Testis (tissue), 3 donors: Measurements from ENCODE around the gene SYTL4. TPM values are rescaled to one million over a fixed set of nuclear protein-coding genes. Genes with fewer than 3 reads are reported as not detected.
A peak's percentile ranks its signal among the peaks of the same experiment; 100 is the strongest.

Source experiments
- DNase-seq: peaks from one replicate; pipeline ENCODE4 v3.0.0-alpha.2; 2019
- H3K27ac ChIP-seq, 2 donors: fragments of 200-600 bp; sonication (generic); one replicate each; pipeline ENCODE4 v1.5.1; 2019
- H3K27me3 ChIP-seq: fragments of 200-600 bp; sonication (generic); one replicate; pipeline ENCODE4 v1.5.1; 2019
- H3K36me3 ChIP-seq: fragments of 200-600 bp; sonication (generic); one replicate; pipeline ENCODE4 v1.5.1; 2017; ENCODE audit warnings: low read depth; ENCODE audit errors: missing control alignments
- H3K4me1 ChIP-seq: fragments of 200-600 bp; sonication (generic); one replicate; pipeline ENCODE4 v1.5.1; 2019
- H3K4me3 ChIP-seq, 2 donors: fragments of 200-600 bp; sonication (generic); one replicate each; pipeline ENCODE4 v1.5.1; 2017 to 2019
- H3K9me3 ChIP-seq: fragments of 200-600 bp; sonication (generic); one replicate; pipeline ENCODE4 v1.5.1; 2017
- POLR2A ChIP-seq: fragments of 450-650 bp; IDR thresholded peaks from one replicate; pipeline ENCODE4 v1.6.1; 2017; ENCODE audit warnings: antibody characterized with exemption, mild to moderate bottlenecking, moderate library complexity
- WGBS, 2 donors: methylation state at CpG; one replicate each; pipeline ENCODE4 v1.1.5; 2018; 5-methylcytosine and 5-hydroxymethylcytosine counted together
- intact Hi-C: fragments of 100-400 bp; cut with DNase I; formaldehyde crosslinking; loops from one replicate; pipeline ENCODE4 v1.15.1; 2023; ENCODE audit warnings: low total_unique reads
- polyA plus RNA-seq: library from polyadenylated mRNA; stranded (reverse); fragments of 350-450 nt; fragmentation: Illumina TruSeq; extraction: RNeasy Lipid Tissue Mini Kit (QIAGEN cat#74804); gene quantifications from one replicate; pipeline ENCODE4 v1.2.3, GENCODE V29; 2014; ENCODE audit warnings: low read depth, low replicate concordance; ENCODE audit not compliant: insufficient read depth
- total RNA-seq, 2 donors: library from RNA; depleted of rRNA; stranded (reverse); fragments of >200 nt; gene quantifications; one replicate each; pipeline ENCODE4 v1.2.3, GENCODE V29; 2016
- TF ChIP-seq, protein P1 (sequence below), 3 experiments: fragments of 450-650 bp in 2 of 3; fragments of 200-600 bp in 1 of 3; sonication (generic) in 1 of 3; IDR thresholded peaks; one replicate each; pipeline ENCODE4 v1.5.1; 2016 to 2019; ENCODE audit warnings: antibody characterized with exemption in 3 of 3, mild to moderate bottlenecking in 2 of 3, moderate library complexity in 1 of 3

SYTL4 gene
- total and polyA plus RNA-seq, 3 donors from 2014 or later = 26.3 to 64.7 (median 51.4) TPM

DNA sequence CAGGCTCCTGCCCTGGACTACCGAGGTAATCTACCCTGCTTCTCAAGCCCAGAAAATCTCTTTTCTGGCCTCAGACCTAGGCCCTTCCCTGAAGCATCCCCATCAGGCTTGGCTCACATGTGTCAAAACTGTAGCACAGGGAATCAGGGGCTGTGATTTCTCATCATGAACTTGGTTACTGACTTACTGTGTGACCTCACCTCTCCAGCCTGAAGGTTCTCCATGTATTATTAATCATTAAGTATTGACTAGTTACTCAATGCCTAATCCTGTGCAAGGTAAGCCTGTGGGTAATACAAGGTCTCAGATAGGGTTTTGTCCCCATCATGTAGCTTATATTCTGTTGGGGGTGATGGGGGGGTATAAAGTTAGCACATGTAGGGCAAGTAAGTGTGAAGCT is 81.1 kb downstream of the SYTL4 start:
- intact Hi-C loops = no loop called here
- no peak overlapping the region for H3K4me3 ChIP-seq
- no peaks in the 10 kb centered on the region for H3K36me3 ChIP-seq
- no peaks in the 10 kb centered on the region for H3K4me1 ChIP-seq
- H3K27ac ChIP-seq = peak overlapping the region in 1 of 2 donors; percentile 83
- no peak for TF ChIP-seq POLR2A
- TF ChIP-seq, protein P1, sequence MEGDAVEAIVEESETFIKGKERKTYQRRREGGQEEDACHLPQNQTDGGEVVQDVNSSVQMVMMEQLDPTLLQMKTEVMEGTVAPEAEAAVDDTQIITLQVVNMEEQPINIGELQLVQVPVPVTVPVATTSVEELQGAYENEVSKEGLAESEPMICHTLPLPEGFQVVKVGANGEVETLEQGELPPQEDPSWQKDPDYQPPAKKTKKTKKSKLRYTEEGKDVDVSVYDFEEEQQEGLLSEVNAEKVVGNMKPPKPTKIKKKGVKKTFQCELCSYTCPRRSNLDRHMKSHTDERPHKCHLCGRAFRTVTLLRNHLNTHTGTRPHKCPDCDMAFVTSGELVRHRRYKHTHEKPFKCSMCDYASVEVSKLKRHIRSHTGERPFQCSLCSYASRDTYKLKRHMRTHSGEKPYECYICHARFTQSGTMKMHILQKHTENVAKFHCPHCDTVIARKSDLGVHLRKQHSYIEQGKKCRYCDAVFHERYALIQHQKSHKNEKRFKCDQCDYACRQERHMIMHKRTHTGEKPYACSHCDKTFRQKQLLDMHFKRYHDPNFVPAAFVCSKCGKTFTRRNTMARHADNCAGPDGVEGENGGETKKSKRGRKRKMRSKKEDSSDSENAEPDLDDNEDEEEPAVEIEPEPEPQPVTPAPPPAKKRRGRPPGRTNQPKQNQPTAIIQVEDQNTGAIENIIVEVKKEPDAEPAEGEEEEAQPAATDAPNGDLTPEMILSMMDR (IDR thresholded peaks at IDR 0.05) = no peak
- no peak for DNase-seq
- no peaks in the 10 kb centered on the region for H3K27me3 ChIP-seq
- WGBS, 2 donors = 88% methylated on average over 1 of the region's 1 CpG; no CpG with 5 or more reads in 1 of the 2 donors
- no peaks in the 10 kb centered on the region for H3K9me3 ChIP-seq

DNA sequence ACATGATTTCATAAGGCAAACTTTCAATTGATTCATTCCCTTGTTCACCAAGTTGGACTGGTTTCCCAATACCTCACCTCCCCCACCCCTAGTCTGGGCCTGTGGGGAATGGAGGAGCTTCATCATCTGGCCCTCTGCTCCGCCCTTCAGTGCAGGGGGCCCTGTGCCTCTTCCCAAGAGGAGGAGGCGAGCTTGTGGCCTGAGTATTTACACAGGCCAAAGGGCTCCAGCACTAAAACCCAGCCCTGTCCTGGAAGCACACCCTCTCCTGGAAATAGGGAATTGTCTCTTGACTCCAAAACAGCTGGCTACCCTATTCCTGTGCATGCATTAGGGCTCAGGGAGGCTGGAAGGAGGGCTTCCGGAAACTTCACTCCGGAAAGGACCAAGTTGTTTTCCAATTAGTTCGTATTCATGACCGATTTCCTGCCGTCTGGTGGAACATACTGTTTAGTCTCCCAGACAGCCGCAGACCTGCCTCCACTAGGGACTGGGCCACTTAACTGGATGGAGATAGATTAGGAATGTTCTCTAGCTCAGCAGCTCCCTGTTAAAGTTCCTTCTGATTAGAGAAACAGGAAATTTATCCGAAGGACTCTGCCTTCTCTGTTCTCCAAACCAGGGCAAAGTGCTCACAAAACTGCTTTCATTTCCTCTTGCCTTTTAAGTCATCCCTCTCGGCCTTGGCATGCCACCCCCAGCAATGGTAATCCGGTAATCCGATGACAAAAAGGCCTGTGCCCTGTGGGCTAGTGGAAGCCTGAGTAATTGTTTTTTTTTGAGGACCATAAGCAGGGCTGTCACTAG is 82.2 kb downstream of the SYTL4 start:
- Histone ChIP-seq H3K4me1 (no peaks in the 10 kb centered on the region), H3K27ac (peak overlapping the region; percentile 50 to 83), H3K36me3 (no peaks in the 10 kb centered on the region), H3K27me3 (no peaks in the 10 kb centered on the region), H3K4me3 (no peak overlapping the region), H3K9me3 (no peaks in the 10 kb centered on the region)
- TF ChIP-seq POLR2A = no peak
- TF ChIP-seq, protein P1 (IDR thresholded peaks at IDR 0.05) = no peak
- 28 to 40% methylated on average over 3 to 12 of the region's 12 CpGs for WGBS, 2 donors
- peak; percentile 59 for DNase-seq
- intact Hi-C loops = no loop called here

DNA sequence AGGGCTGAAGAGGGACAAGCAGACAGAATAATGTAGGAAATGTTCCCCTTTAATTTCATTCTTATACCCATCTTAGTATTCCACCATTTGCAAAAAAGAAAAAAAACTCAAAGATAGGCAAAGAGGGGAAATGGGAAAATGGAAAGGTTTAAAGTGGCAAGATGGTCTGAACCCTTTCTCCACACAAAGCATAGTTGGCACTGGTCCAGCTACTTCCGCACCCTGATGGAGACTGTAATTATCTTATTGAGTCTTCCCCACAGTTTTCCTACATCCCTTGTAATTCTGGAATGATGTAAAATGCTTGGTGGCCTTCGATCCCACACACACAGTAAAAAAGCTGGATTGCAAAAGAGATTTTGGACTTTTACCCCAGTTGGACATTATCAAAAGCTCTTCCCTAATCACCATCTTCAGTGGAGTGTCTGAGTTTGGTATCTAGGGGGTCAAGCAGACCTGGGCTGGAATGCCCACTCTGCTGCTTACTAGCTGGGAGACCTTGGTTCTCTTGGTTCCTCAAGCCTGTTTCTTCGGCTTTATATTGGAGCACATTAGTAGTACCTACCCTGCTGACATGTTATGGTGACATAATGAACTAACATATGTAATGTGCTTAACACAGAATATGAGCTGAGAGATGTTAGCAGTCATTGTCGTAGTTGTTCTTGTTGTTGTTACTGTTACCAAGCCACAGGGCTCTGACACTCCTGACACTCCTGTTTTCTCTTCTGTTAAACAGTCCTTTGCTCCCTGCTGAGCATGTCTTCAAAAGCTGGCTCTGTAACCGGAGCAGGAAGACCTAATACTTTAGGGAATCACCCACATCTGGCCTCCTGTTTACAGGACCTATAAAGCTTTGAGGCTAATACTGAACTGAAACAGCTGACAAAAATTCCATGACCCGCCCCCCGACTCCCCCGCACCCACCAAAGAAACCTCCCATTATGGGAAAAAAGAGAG is 83.2 kb downstream of the SYTL4 start:
- no peaks in the 10 kb centered on the region for H3K9me3 ChIP-seq
- WGBS, 2 donors = 48 to 53% methylated on average over 6 to 8 of the region's 8 CpGs
- no peaks in the 10 kb centered on the region for H3K4me1 ChIP-seq
- H3K27me3 ChIP-seq = no peaks in the 10 kb centered on the region
- no peaks in the 10 kb centered on the region for H3K36me3 ChIP-seq
- peak overlapping the region in 1 of 2 donors; percentile 83 for H3K27ac ChIP-seq
- intact Hi-C loops = no loop called here
- no peak for TF ChIP-seq POLR2A
- TF ChIP-seq, protein P1 (IDR thresholded peaks at IDR 0.05) = no peak
- H3K4me3 ChIP-seq = no peak overlapping the region
- no peak for DNase-seq

DNA sequence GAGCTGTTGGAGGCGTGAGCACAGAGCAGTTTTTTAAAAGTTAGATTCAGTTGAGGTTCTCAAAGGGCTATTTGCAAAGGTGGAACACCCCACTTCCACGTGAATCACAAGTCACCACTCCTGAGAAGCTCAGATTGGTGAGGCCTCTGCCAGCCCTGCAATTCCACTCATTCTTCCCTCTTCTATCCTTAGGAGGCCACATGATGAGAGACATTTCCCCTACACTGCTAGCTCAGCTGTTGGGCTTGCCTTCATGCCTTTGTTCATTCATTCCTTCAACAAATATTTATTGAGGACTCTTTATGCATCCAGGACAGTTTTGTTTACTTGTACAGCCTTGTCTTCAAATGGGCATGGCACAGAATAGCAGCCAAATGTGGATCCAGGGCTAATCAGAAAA is 84.2 kb downstream of the SYTL4 start:
- H3K9me3 ChIP-seq = no peaks in the 10 kb centered on the region
- no peaks in the 10 kb centered on the region for H3K4me1 ChIP-seq
- intact Hi-C loops = no loop called here
- H3K27ac ChIP-seq = no peak overlapping the region
- 59 to 75% methylated on average over 2 of the region's 2 CpGs for WGBS, 2 donors
- DNase-seq = no peak
- H3K27me3 ChIP-seq = no peaks in the 10 kb centered on the region
- no peak for TF ChIP-seq POLR2A
- TF ChIP-seq, protein P1 (IDR thresholded peaks at IDR 0.05) = no peak
- no peaks in the 10 kb centered on the region for H3K36me3 ChIP-seq
- no peak overlapping the region for H3K4me3 ChIP-seq
